ENCODE data around the gene SPEG. TPM values are rescaled to one million over a fixed set of nuclear protein-coding genes. Genes with fewer than 3 reads are reported as not detected.

Gene SPEG
- polyA plus RNA-seq, 1 donor (not counting 4 experiments of a cell fraction or from before 2014, with no cell fraction given), result 18.8 TPM

- Histone ChIP-seq H2AFZ (ENCODE audit: control insufficient read depth, low read length) (no peak overlapping the region), H4K20me1 (ENCODE audit: control insufficient read depth, extremely low read depth, insufficient read depth, low read length) (no peaks in the 10 kb centered on the region), H3K4me1 (ENCODE audit: control insufficient read depth, extremely low read depth, insufficient read depth, low read length) (no peaks in the 10 kb centered on the region), H3K4me2 (ENCODE audit: control insufficient read depth, extremely low read depth, insufficient read depth, low read depth, low read length) (no peak overlapping the region), H3K9ac (ENCODE audit: control insufficient read depth, extremely low read depth, insufficient read depth, low read length) (no peak overlapping the region), H3K27me3 (ENCODE audit: control insufficient read depth, extremely low read depth, insufficient read depth, low read length) (peaks cover 14% of the 10 kb centered on the region), H3K9me1 (ENCODE audit: control insufficient read depth, extremely low read depth, insufficient read depth, low read length) (no peaks in the 10 kb centered on the region), H3K79me2 (ENCODE audit: control insufficient read depth, insufficient read depth, low read length) (no peaks in the 10 kb centered on the region), H3K9me3 (ENCODE audit: control insufficient read depth, low read depth, low read length) (no peaks in the 10 kb centered on the region), H3K36me3 (ENCODE audit: control insufficient read depth in 2 of 2, extremely low read depth in 1 of 2, insufficient read depth in 2 of 2, low read length in 2 of 2) (no peaks in the 10 kb centered on the region), H3K27ac (ENCODE audit: control insufficient read depth, insufficient read depth, low read length) (no peak overlapping the region), H3K4me3 (ENCODE audit: control insufficient read depth in 2 of 3, extremely low read depth in 1 of 3, insufficient read depth in 2 of 3, low read depth in 1 of 3, low read length in 3 of 3) (no peak overlapping the region)
- no peak for FAIRE-seq
- dilution Hi-C loops (cut with MboI; ENCODE audit: extremely low pct_ligation_motif_present, low sequenced_read_pairs), result no loop called here
- DNase-seq (ENCODE audit: low read depth, low spot score), result no peak
- TF ChIP-seq EZH2 (IDR thresholded peaks at IDR 0.05; ENCODE audit: low read length) (no peak), CTCF (optimal IDR thresholded peaks at IDR 0.05 in 1 of 3, IDR thresholded peaks at IDR 0.05 in 1 of 3, conservative IDR thresholded peaks at IDR 0.05 in 1 of 3; ENCODE audit: extremely low read depth in 1 of 3, insufficient read depth in 2 of 3, low read length in 3 of 3) (no peak)
Measured at GRCh38 chr2:219434468-219434717, 250 bp upstream of the SPEG start.

- Histone ChIP-seq H3K4me2 (ENCODE audit: control insufficient read depth, extremely low read depth, insufficient read depth, low read depth, low read length) (no peak overlapping the region), H3K4me1 (ENCODE audit: control insufficient read depth, extremely low read depth, insufficient read depth, low read length) (no peaks in the 10 kb centered on the region), H3K79me2 (ENCODE audit: control insufficient read depth, insufficient read depth, low read length) (no peaks in the 10 kb centered on the region), H3K9me1 (ENCODE audit: control insufficient read depth, extremely low read depth, insufficient read depth, low read length) (no peaks in the 10 kb centered on the region), H3K9me3 (ENCODE audit: control insufficient read depth, low read depth, low read length) (no peaks in the 10 kb centered on the region), H3K4me3 (ENCODE audit: control insufficient read depth in 2 of 3, extremely low read depth in 1 of 3, insufficient read depth in 2 of 3, low read depth in 1 of 3, low read length in 3 of 3) (no peak overlapping the region), H4K20me1 (ENCODE audit: control insufficient read depth, extremely low read depth, insufficient read depth, low read length) (no peaks in the 10 kb centered on the region), H3K27me3 (ENCODE audit: control insufficient read depth, extremely low read depth, insufficient read depth, low read length) (peaks cover 14% of the 10 kb centered on the region), H3K27ac (ENCODE audit: control insufficient read depth, insufficient read depth, low read length) (no peak overlapping the region), H2AFZ (ENCODE audit: control insufficient read depth, low read length) (no peak overlapping the region), H3K9ac (ENCODE audit: control insufficient read depth, extremely low read depth, insufficient read depth, low read length) (no peak overlapping the region), H3K36me3 (ENCODE audit: control insufficient read depth in 2 of 2, extremely low read depth in 1 of 2, insufficient read depth in 2 of 2, low read length in 2 of 2) (no peaks in the 10 kb centered on the region)
- FAIRE-seq, result no peak
- dilution Hi-C loops (cut with MboI; ENCODE audit: extremely low pct_ligation_motif_present, low sequenced_read_pairs), result no loop called here
- no peak for TF ChIP-seq EZH2 (IDR thresholded peaks at IDR 0.05; ENCODE audit: low read length)
- no peak for TF ChIP-seq CTCF (optimal IDR thresholded peaks at IDR 0.05 in 1 of 3, IDR thresholded peaks at IDR 0.05 in 1 of 3, conservative IDR thresholded peaks at IDR 0.05 in 1 of 3; ENCODE audit: extremely low read depth in 1 of 3, insufficient read depth in 2 of 3, low read length in 3 of 3)
- DNase-seq (ENCODE audit: low read depth, low spot score), result no peak
Measured at GRCh38 chr2:219435701-219436100, 1.1 kb downstream of the SPEG start.
